Neural progenitor cell (in vitro differentiated cells): ENCODE data around the gene P3H4. TPM values are rescaled to one million over a fixed set of nuclear protein-coding genes. Genes with fewer than 3 reads are reported as not detected.

Experiments used
- DNase-seq: peaks from one replicate; pipeline ENCODE4 v3.0.0-alpha.2; 2016; ENCODE audit warnings: low spot score
- H2AFZ ChIP-seq: fragments of 200-600 bp; sonication (generic); replicated peaks from 2 replicates; pipeline ENCODE4 v1.6.1; 2016; ENCODE audit warnings: antibody characterized with exemption
- H3F3A ChIP-seq: fragments of 200-600 bp; sonication (generic); 2 replicates; pipeline ENCODE4 v1.6.1; 2016; ENCODE audit warnings: antibody characterized with exemption, low read depth
- H3K27ac ChIP-seq: fragments of 200-600 bp; sonication (generic); 2 replicates; pipeline ENCODE4 v1.5.1; 2016; ENCODE audit warnings: mild to moderate bottlenecking
- H3K27me3 ChIP-seq: fragments of 200-600 bp; sonication (generic); 2 replicates; pipeline ENCODE4 v1.6.1; 2016; ENCODE audit warnings: mild to moderate bottlenecking, moderate library complexity
- H3K36me3 ChIP-seq: fragments of 200-600 bp; sonication (generic); 2 replicates; pipeline ENCODE4 v1.5.1; 2016
- H3K4me1 ChIP-seq: fragments of 200-600 bp; sonication (generic); 2 replicates; pipeline ENCODE4 v1.6.1; 2016; ENCODE audit warnings: mixed run types
- H3K4me2 ChIP-seq: fragments of 200-600 bp; sonication (generic); 2 replicates; pipeline ENCODE4 v1.6.1; 2016
- H3K4me3 ChIP-seq: fragments of 200-600 bp; sonication (generic); 2 replicates; pipeline ENCODE4 v1.5.1; 2016
- H3K79me2 ChIP-seq: fragments of 200-600 bp; sonication (generic); 2 replicates; pipeline ENCODE4 v1.6.1; 2016; ENCODE audit warnings: low read depth
- H3K9ac ChIP-seq: fragments of 200-600 bp; sonication (generic); 2 replicates; pipeline ENCODE4 v1.6.1; 2016
- H3K9me3 ChIP-seq: fragments of 200-600 bp; sonication (generic); 2 replicates; pipeline ENCODE4 v1.5.1; 2016; ENCODE audit warnings: low read depth
- H4K20me1 ChIP-seq: fragments of 200-600 bp; sonication (generic); 2 replicates; pipeline ENCODE4 v1.6.1; 2016; ENCODE audit warnings: low read depth
- H3K27ac Mint-ChIP-seq: 3 replicates; pipeline ENCODE4 v1.8.0; 2021; ENCODE audit warnings: mixed read lengths
- H3K27me3 Mint-ChIP-seq: 2 replicates; pipeline ENCODE4 v1.8.0; 2022; ENCODE audit warnings: low read depth, mild to moderate bottlenecking, inconsistent platforms, moderate library complexity, mixed read lengths; ENCODE audit not compliant: insufficient read depth
- H3K36me3 Mint-ChIP-seq: 3 replicates; pipeline ENCODE4 v1.8.0; 2021; ENCODE audit warnings: mixed read lengths
- H3K4me1 Mint-ChIP-seq: 3 replicates; pipeline ENCODE4 v1.8.0; 2021; ENCODE audit warnings: mixed read lengths
- H3K4me3 Mint-ChIP-seq: 3 replicates; pipeline ENCODE4 v1.8.0; 2021; ENCODE audit warnings: mild to moderate bottlenecking, moderate library complexity, mixed read lengths
- H3K9me3 Mint-ChIP-seq: 3 replicates; pipeline ENCODE4 v1.8.0; 2020; ENCODE audit warnings: mixed read lengths
- CTCF ChIP-seq: fragments of 200-600 bp; sonication (generic); IDR thresholded peaks from 2 replicates; pipeline ENCODE4 v1.5.1; 2017; ENCODE audit warnings: antibody characterized with exemption, mild to moderate bottlenecking
- EZH2 ChIP-seq: fragments of 200-600 bp; sonication (generic); IDR thresholded peaks from 2 replicates; pipeline ENCODE4 v1.6.1; 2017; ENCODE audit warnings: antibody characterized with exemption, mild to moderate bottlenecking, moderate library complexity
- EZH2phosphoT487 ChIP-seq: fragments of 200-600 bp; sonication (generic); IDR thresholded peaks from 2 replicates; pipeline ENCODE4 v1.6.1; 2017; ENCODE audit warnings: antibody characterized with exemption
- total RNA-seq: library from RNA; depleted of rRNA; stranded (reverse); fragments of >200 nt; gene quantifications from 2 replicates; pipeline ENCODE4 v1.2.3, GENCODE V29; 2015; ENCODE audit warnings: low replicate concordance

The P3H4 gene
- total RNA-seq, 1 donor from 2014 or later, result 18.7 TPM

GRCh38 chr17:41799366-41799765, 12.4 kb downstream of the P3H4 start:
- H3K27me3 Mint-ChIP-seq, result peaks cover 10% of the 10 kb centered on the region
- H3K4me1 ChIP-seq, result peaks cover 13% of the 10 kb centered on the region
- no peaks in the 10 kb centered on the region for H3K27me3 ChIP-seq
- H3K4me3 Mint-ChIP-seq, result no peak overlapping the region
- H3K36me3 ChIP-seq, result no peaks in the 10 kb centered on the region
- no peak overlapping the region for H3K4me2 ChIP-seq
- H3K79me2 ChIP-seq, result no peaks in the 10 kb centered on the region
- H2AFZ ChIP-seq, result no peak overlapping the region
- H3K4me1 Mint-ChIP-seq, result peaks cover 20% of the 10 kb centered on the region
- no peak overlapping the region for H3K4me3 ChIP-seq
- no peak for DNase-seq
- H3K27ac Mint-ChIP-seq, result peak overlapping the region; percentile 30
- H3F3A ChIP-seq, result peaks cover 7% of the 10 kb centered on the region
- no peaks in the 10 kb centered on the region for H3K9me3 Mint-ChIP-seq
- no peak overlapping the region for H3K27ac ChIP-seq
- no peaks in the 10 kb centered on the region for H3K9me3 ChIP-seq
- H3K36me3 Mint-ChIP-seq, result no peaks in the 10 kb centered on the region
- TF ChIP-seq CTCF, result no peak
- TF ChIP-seq EZH2phosphoT487, result no peak
- TF ChIP-seq EZH2, result no peak
- H4K20me1 ChIP-seq, result no peaks in the 10 kb centered on the region
- no peak overlapping the region for H3K9ac ChIP-seq

- H2AFZ ChIP-seq, result no peak overlapping the region
- H3K79me2 ChIP-seq, result no peaks in the 10 kb centered on the region
- H3K4me3 Mint-ChIP-seq, result no peak overlapping the region
- no peaks in the 10 kb centered on the region for H3K9me3 ChIP-seq
- H3K27ac Mint-ChIP-seq, result no peak overlapping the region
- DNase-seq, result no peak
- H3K4me1 ChIP-seq, result peaks cover 32% of the 10 kb centered on the region
- no peak overlapping the region for H3K4me2 ChIP-seq
- H3F3A ChIP-seq, result peaks cover 20% of the 10 kb centered on the region
- H3K9ac ChIP-seq, result no peak overlapping the region
- no peak overlapping the region for H3K4me3 ChIP-seq
- no peaks in the 10 kb centered on the region for H3K36me3 Mint-ChIP-seq
- H3K27ac ChIP-seq, result no peak overlapping the region
- TF ChIP-seq EZH2phosphoT487, result no peak
- no peak for TF ChIP-seq EZH2
- TF ChIP-seq CTCF, result no peak
- H4K20me1 ChIP-seq, result no peaks in the 10 kb centered on the region
- no peaks in the 10 kb centered on the region for H3K27me3 ChIP-seq
- peaks cover 9% of the 10 kb centered on the region for H3K27me3 Mint-ChIP-seq
- H3K4me1 Mint-ChIP-seq, result peaks cover 38% of the 10 kb centered on the region
- no peaks in the 10 kb centered on the region for H3K36me3 ChIP-seq
- no peaks in the 10 kb centered on the region for H3K9me3 Mint-ChIP-seq
Observed at GRCh38 chr17:41797377-41797776, 14.4 kb downstream of the P3H4 start.

DNA sequence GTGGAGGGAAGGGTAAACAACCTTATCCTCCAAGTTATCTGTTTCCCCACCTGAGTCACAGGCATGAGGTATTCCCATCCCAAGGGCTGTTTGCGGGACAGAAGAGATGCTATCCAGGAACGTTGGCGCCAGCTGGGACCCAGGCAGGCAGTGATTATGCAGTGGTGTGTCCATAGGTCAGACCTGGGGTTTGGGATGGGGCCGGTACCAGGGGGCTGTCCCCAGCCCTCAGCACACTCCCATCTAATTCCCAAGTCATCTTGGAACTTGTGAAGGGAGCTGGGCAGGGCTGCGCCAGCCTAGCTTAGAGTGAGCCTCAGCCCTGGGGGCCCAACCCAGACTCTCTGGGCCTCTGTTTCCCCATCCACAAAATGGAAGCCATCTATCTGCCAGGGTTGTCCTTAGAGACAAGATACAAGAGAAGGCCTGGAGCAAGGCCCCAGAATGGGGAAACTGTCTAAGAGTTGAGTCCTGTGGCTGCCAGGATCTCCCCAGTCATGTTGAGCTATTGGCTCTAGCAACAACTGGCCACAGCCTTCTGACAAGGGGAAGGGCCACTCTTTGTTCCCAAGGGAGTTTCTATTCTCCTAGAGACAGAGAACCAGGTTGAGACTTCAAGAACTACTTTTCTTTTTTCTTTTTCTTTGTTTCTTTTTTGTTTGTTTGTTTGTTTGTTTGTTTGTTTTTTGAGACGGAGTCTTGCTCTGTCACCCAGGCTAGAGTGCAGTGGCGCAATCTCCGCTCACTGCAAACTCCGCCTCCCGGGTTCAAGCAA, 15.4 kb downstream of the P3H4 start:
- H3K4me3 Mint-ChIP-seq, result no peak overlapping the region
- H3K27ac Mint-ChIP-seq, result no peak overlapping the region

More for the DNA sequence above, 15.4 kb downstream of the P3H4 start:
- Histone ChIP-seq H2AFZ (no peak overlapping the region), H3K9ac (no peak overlapping the region), H3K4me2 (no peak overlapping the region), H3K4me1 (peaks cover 30% of the 10 kb centered on the region), H3K27ac (no peak overlapping the region), H3K27me3 (no peaks in the 10 kb centered on the region), H3K4me3 (no peak overlapping the region), H4K20me1 (no peaks in the 10 kb centered on the region), H3F3A (peaks cover 18% of the 10 kb centered on the region), H3K36me3 (no peaks in the 10 kb centered on the region), H3K9me3 (no peaks in the 10 kb centered on the region), H3K79me2 (no peaks in the 10 kb centered on the region)
- Mint-ChIP-seq H3K27me3 (peaks cover 9% of the 10 kb centered on the region), H3K9me3 (no peaks in the 10 kb centered on the region), H3K36me3 (no peaks in the 10 kb centered on the region), H3K4me1 (peaks cover 38% of the 10 kb centered on the region)
- DNase-seq, result no peak
- TF ChIP-seq CTCF (no peak), EZH2 (no peak)
